Natural killer cell (primary cell): ENCODE data around the gene AIFM2. TPM values are rescaled to one million over a fixed set of nuclear protein-coding genes. Genes with fewer than 3 reads are reported as not detected.

Experiments used
- ATAC-seq, 3 donors: fragments of 150-1000 bp in 2 of 3; fragments of 200-7000 bp in 1 of 3; cut with Tn5 transposase; 1 replicate in 1 of 3; 2 replicates in 2 of 3; pipeline ENCODE4 v1.10.0; 2021; ENCODE audit warnings: mild to moderate bottlenecking in 2 of 3, moderate library complexity in 2 of 3
- DNase-seq, 2 donors: peaks; one replicate each; pipeline versions ENCODE4 v3.0.0 to v3.0.0-alpha.2; 2013 to 2021; ENCODE audit warnings: mixed read lengths in 1 of 2
- H3K27ac ChIP-seq: one replicate; pipeline ENCODE4 v1.5.1; 2013; ENCODE audit warnings: mild to moderate bottlenecking, low read length
- H3K27me3 ChIP-seq: one replicate; pipeline ENCODE4 v1.6.1; 2013; ENCODE audit warnings: low read length; ENCODE audit not compliant: control insufficient read depth, insufficient read depth
- H3K36me3 ChIP-seq: one replicate; pipeline ENCODE4 v1.6.1; 2013; ENCODE audit warnings: low read length; ENCODE audit not compliant: control insufficient read depth, insufficient read depth
- H3K4me1 ChIP-seq: one replicate; pipeline ENCODE4 v1.6.1; 2013; ENCODE audit warnings: low read length; ENCODE audit not compliant: control insufficient read depth, insufficient read depth
- H3K4me3 ChIP-seq: one replicate; pipeline ENCODE4 v1.5.1; 2013; ENCODE audit warnings: low read length
- H3K9me3 ChIP-seq: one replicate; pipeline ENCODE4 v1.6.1; 2013; ENCODE audit warnings: low read length; ENCODE audit not compliant: control insufficient read depth, insufficient read depth
- H3K27ac Mint-ChIP-seq, 2 donors: one replicate each; pipeline ENCODE4 v1.8.0; 2022; ENCODE audit warnings: mild to moderate bottlenecking in 2 of 2, mixed read lengths in 2 of 2, moderate library complexity in 1 of 2
- H3K27me3 Mint-ChIP-seq, 2 donors: one replicate each; pipeline ENCODE4 v1.8.0; 2022; ENCODE audit warnings: low read depth in 2 of 2, mixed read lengths in 2 of 2
- H3K36me3 Mint-ChIP-seq: one replicate; pipeline ENCODE4 v1.8.0; 2022; ENCODE audit warnings: mixed read lengths
- H3K4me1 Mint-ChIP-seq, 2 donors: one replicate each; pipeline ENCODE4 v1.8.0; 2022; ENCODE audit warnings: mixed read lengths in 2 of 2
- H3K4me3 Mint-ChIP-seq: one replicate; pipeline ENCODE4 v1.8.0; 2022; ENCODE audit warnings: mild to moderate bottlenecking, moderate library complexity, mixed read lengths
- H3K9me3 Mint-ChIP-seq, 2 donors: one replicate each; pipeline ENCODE4 v1.8.0; 2022; ENCODE audit warnings: mixed read lengths in 2 of 2
- CTCF ChIP-seq: fragments of 200-600 bp; IDR thresholded peaks from one replicate; pipeline ENCODE4 v1.8.0; 2022; ENCODE audit warnings: antibody characterized with exemption
- WGBS: methylation state at CpG from one replicate; pipeline ENCODE4 v1.1.7; 2013; ENCODE audit warnings: missing lambda C conversion rate; ENCODE audit not compliant: insufficient coverage; 5-methylcytosine and 5-hydroxymethylcytosine counted together
- intact Hi-C: fragments of 100-400 bp; cut with micrococcal nuclease; formaldehyde crosslinking; loops from one replicate; pipeline ENCODE4 v1.14.2; 2022
- total RNA-seq, 4 donors: library from RNA; stranded (reverse); fragments of 120-200 nt in 1 of 4; gene quantifications; one replicate each; pipeline versions ENCODE4 v1.2.3 to v1.2.4, GENCODE V29; 2013 to 2022

The AIFM2 gene
- total RNA-seq, 3 donors from 2014 or later (not counting 1 experiment from before 2014, with no cell fraction given) = 3.7 to 4.2 (median 3.9) TPM

DNA sequence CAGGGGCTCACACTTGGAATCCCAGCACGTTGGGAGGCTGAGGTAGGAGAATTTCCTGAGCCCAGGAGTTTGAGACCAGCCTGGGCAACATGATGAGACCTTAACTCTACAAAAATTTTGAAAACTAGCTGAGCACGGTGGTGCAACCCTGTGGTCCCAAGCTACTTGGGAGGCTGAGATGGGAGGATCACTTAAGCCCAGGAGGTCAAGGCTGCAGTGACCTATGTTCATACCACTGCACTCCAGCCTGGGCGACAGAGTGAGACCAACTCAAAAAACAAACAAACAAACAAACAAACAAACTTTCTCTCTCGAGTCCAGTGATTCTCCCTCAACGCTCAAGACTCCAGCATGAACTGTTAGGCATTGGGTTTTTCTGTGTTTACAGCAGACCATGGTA, 15.9 kb upstream of the AIFM2 start:
- Mint-ChIP-seq H3K9me3 (no peaks in the 10 kb centered on the region), H3K27ac (peak overlapping the region in 1 of 2 donors; percentile 74), H3K27me3 (no peaks in the 10 kb centered on the region), H3K4me1 (peaks cover 30% of the 10 kb centered on the region in 2 donors), H3K36me3 (peaks cover 12% of the 10 kb centered on the region), H3K4me3 (peak overlapping the region; percentile 17)
- WGBS = 91% methylated on average over 5 of the region's 5 CpGs
- H3K27me3 ChIP-seq = no peaks in the 10 kb centered on the region
- H3K4me3 ChIP-seq = no peak overlapping the region
- no peak overlapping the region for H3K27ac ChIP-seq
- no peaks in the 10 kb centered on the region for H3K9me3 ChIP-seq
- no peak for TF ChIP-seq CTCF
- H3K4me1 ChIP-seq = peaks cover 20% of the 10 kb centered on the region
- intact Hi-C loops = no loop called here
- DNase-seq = no peak
- no peak for ATAC-seq
- H3K36me3 ChIP-seq = peaks cover 39% of the 10 kb centered on the region

DNA sequence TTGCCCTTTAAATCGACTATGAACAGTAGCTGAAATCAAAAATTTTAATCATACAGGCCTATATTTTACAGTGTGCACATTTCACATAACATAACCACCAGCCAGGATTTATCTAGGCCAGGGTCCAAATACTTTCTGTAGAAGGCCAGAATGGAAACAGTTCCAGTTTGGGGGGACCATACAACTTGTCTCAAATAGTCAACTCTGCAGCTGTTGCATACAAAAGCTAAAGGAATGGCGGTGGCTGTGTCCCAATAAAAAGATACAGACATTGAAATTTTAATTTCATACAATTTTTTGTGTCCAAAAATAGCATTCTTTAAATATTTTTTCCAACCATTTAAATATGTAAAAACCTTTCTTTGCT, 14.6 kb upstream of the AIFM2 start:
- Histone ChIP-seq H3K36me3 (peaks cover 26% of the 10 kb centered on the region), H3K4me1 (peaks cover 25% of the 10 kb centered on the region), H3K9me3 (no peaks in the 10 kb centered on the region), H3K27ac (peak overlapping the region; percentile 67), H3K27me3 (no peaks in the 10 kb centered on the region), H3K4me3 (no peak overlapping the region)
- Mint-ChIP-seq H3K27me3 (no peaks in the 10 kb centered on the region), H3K4me1 (peaks cover 32 to 39% of the 10 kb centered on the region in 2 donors), H3K9me3 (no peaks in the 10 kb centered on the region), H3K4me3 (peak overlapping the region; percentile 86), H3K27ac (peak overlapping the region; percentile 90), H3K36me3 (peaks cover 5% of the 10 kb centered on the region)
- no peak for TF ChIP-seq CTCF
- no peak for DNase-seq
- intact Hi-C loops = loop anchor here (2.0 kb wide), 1 partner anchor 16 kb away; no protein-coding TSS in a partner anchor
- 40% methylated on average over 2 of the region's 2 CpGs for WGBS
- ATAC-seq = no peak

GRCh38 chr10:70146489-70147258, 14.0 kb upstream of the AIFM2 start, which contains the start of gene TYSND1:
Gene TYSND1 (minus strand): TSS chr10:70146700. CDS start chr10:70146586, 114 bp downstream.
- Histone ChIP-seq H3K27ac (peak within 1 kb of the TSS; percentile 67), H3K4me1 (peaks cover 25% of the 10 kb centered on the region), H3K4me3 (peak within 1 kb of the TSS; percentile 70), H3K27me3 (no peaks in the 10 kb centered on the region), H3K9me3 (no peaks in the 10 kb centered on the region), H3K36me3 (peaks cover 21% of the 10 kb centered on the region)
- TF ChIP-seq CTCF = peak; percentile 60
- DNase-seq (peak; percentile 88 to 97), ATAC-seq (peak; percentile 83 to 94 (median 84))
- 1% methylated on average over 36 of the region's 39 CpGs for WGBS
- Mint-ChIP-seq H3K4me1 (peaks cover 32 to 39% of the 10 kb centered on the region in 2 donors), H3K36me3 (peaks cover 4% of the 10 kb centered on the region), H3K27me3 (no peaks in the 10 kb centered on the region), H3K4me3 (peak within 1 kb of the TSS; percentile 92), H3K27ac (peak within 1 kb of the TSS; percentile 90), H3K9me3 (no peaks in the 10 kb centered on the region)
- intact Hi-C loops = loop anchor here (1.0 to 2.0 kb wide), 2 partner anchors 16 to 24 kb away; partner anchors contain the start of gene SAR1A
